ENCODE data around the gene DRD2.

GRCh38 chr11:113473983-113474361, 1.2 kb downstream of the DRD2 start:
- TF ChIP-seq CTCF (IDR thresholded peaks at IDR 0.05; ENCODE audit: borderline replicate concordance, extremely low read depth, low read length, poor library complexity, severe bottlenecking) (no peak), EZH2 (IDR thresholded peaks at IDR 0.05; ENCODE audit: borderline replicate concordance, low read depth, low read length, severe bottlenecking) (no peak)

All from DND-41 (cell line).